IMR-90 (cell line): Measurements from ENCODE around the gene METAP2.

Experiments used
- BHLHE40 ChIP-seq: fragments of 150-350 bp; IDR thresholded peaks from 2 replicates; pipeline ENCODE4 v1.6.1; 2016; ENCODE audit warnings: mild to moderate bottlenecking, low read depth, low read length
- CEBPB ChIP-seq: IDR thresholded peaks from 2 replicates; pipeline ENCODE4 v1.6.1; 2012; ENCODE audit warnings: low read depth, low read length, improper control_type of control experiment
- CHD1 ChIP-seq: IDR thresholded peaks from 2 replicates; pipeline ENCODE4 v1.6.1; 2012; ENCODE audit warnings: low read depth, low read length, improper control_type of control experiment
- CTCF ChIP-seq: conservative IDR thresholded peaks from 2 replicates; pipeline ENCODE4 v1.5.1; 2012; ENCODE audit warnings: mild to moderate bottlenecking, low read depth, low read length, improper control_type of control experiment
- ELK1 ChIP-seq: fragments of 150-350 bp; IDR thresholded peaks from 2 replicates; pipeline ENCODE4 v1.6.1; 2016; ENCODE audit warnings: low read depth, mild to moderate bottlenecking, low read length, moderate library complexity, borderline replicate concordance
- FOS ChIP-seq: fragments of 150-350 bp; IDR thresholded peaks from 2 replicates; pipeline ENCODE4 v1.6.1; 2016; ENCODE audit warnings: low read depth, low read length
- MAFK ChIP-seq: IDR thresholded peaks from 2 replicates; pipeline ENCODE4 v1.6.1; 2012; ENCODE audit warnings: low read depth, low read length, improper control_type of control experiment
- MXI1 ChIP-seq: IDR thresholded peaks from 2 replicates; pipeline ENCODE4 v1.6.1; 2012; ENCODE audit warnings: low read depth, mild to moderate bottlenecking, low read length, moderate library complexity, borderline replicate concordance
- POLR2A ChIP-seq: IDR thresholded peaks from 2 replicates; pipeline ENCODE4 v1.6.1; 2012; ENCODE audit warnings: mild to moderate bottlenecking, low read depth, low read length
- RAD21 ChIP-seq: IDR thresholded peaks from 2 replicates; pipeline ENCODE4 v1.6.1; 2012; ENCODE audit warnings: low read length, improper control_type of control experiment
- RCOR1 ChIP-seq: IDR thresholded peaks from 2 replicates; pipeline ENCODE4 v1.6.1; 2012; ENCODE audit warnings: mild to moderate bottlenecking, low read length, improper control_type of control experiment; ENCODE audit not compliant: insufficient replicate concordance
- RFX5 ChIP-seq: IDR thresholded peaks from 2 replicates; pipeline ENCODE4 v1.8.0; 2012; ENCODE audit warnings: low read depth, mild to moderate bottlenecking, low read length, moderate library complexity
- SMC3 ChIP-seq: fragments of 150-350 bp; IDR thresholded peaks from 2 replicates; pipeline ENCODE4 v1.6.1; 2016; ENCODE audit warnings: low read depth, mild to moderate bottlenecking, antibody characterized with exemption, low read length, moderate library complexity
- TF ChIP-seq, protein P1 (sequence below): fragments of 150-350 bp; IDR thresholded peaks from 2 replicates; pipeline ENCODE4 v1.6.1; 2017; ENCODE audit warnings: mild to moderate bottlenecking, antibody characterized with exemption, low read length, low read depth

DNA sequence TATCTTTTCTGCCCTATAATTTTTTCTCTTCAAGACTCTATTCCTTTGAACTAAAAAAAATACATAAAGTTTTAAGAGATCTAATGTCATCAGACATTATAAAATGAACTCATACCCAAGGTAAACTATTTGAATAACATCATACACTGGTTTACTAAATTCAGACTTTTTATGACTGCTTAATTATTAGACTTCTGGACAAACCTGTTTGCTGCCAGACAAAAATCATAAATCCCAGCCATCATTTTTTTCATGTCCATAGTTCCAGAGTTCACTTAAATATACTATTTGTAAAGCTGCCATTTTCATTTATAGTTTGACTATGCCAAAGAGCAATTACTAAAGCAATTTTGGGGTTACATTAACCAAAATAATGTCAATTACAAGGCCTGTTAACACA lies 43.3 kb downstream of the METAP2 start:
- no peak for TF ChIP-seq CTCF
- TF ChIP-seq CEBPB, result no peak
- no peak for TF ChIP-seq CHD1
- TF ChIP-seq RCOR1, result no peak
- no peak for TF ChIP-seq POLR2A
- TF ChIP-seq ELK1, result no peak
- TF ChIP-seq, protein P1, sequence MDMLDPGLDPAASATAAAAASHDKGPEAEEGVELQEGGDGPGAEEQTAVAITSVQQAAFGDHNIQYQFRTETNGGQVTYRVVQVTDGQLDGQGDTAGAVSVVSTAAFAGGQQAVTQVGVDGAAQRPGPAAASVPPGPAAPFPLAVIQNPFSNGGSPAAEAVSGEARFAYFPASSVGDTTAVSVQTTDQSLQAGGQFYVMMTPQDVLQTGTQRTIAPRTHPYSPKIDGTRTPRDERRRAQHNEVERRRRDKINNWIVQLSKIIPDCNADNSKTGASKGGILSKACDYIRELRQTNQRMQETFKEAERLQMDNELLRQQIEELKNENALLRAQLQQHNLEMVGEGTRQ, result no peak
- TF ChIP-seq RAD21, result no peak
- no peak for TF ChIP-seq MXI1
- no peak for TF ChIP-seq BHLHE40
- TF ChIP-seq MAFK, result no peak
- no peak for TF ChIP-seq FOS
- TF ChIP-seq SMC3, result no peak
- no peak for TF ChIP-seq RFX5
